MM.1S (cell line): ENCODE results near the gene COMMD10.

Experiments
- DNase-seq: peaks from one replicate; pipeline ENCODE4 v3.0.0-alpha.2; 2015
- H2AFZ ChIP-seq: fragments of 300-600 bp; sonication (generic); 2 replicates; pipeline ENCODE4 v1.6.0; 2016; ENCODE audit warnings: antibody characterized with exemption, low read length
- H3F3A ChIP-seq: fragments of 300-600 bp; sonication (generic); 2 replicates; pipeline ENCODE4 v1.6.1; 2016; ENCODE audit warnings: mild to moderate bottlenecking, antibody characterized with exemption, low read length, moderate library complexity, mixed read lengths; ENCODE audit not compliant: insufficient read depth
- H3K27ac ChIP-seq: fragments of 300-600 bp; sonication (generic); 2 replicates; pipeline ENCODE4 v1.5.1; 2016; ENCODE audit warnings: mild to moderate bottlenecking, low read length
- H3K27me3 ChIP-seq: fragments of 300-600 bp; sonication (generic); replicated peaks from 2 replicates; pipeline ENCODE4 v1.6.0; 2016; ENCODE audit warnings: low read length; ENCODE audit not compliant: insufficient read depth
- H3K36me3 ChIP-seq: fragments of 300-600 bp; sonication (generic); replicated peaks from 2 replicates; pipeline ENCODE4 v1.6.1; 2016; ENCODE audit warnings: mild to moderate bottlenecking, low read length, mixed read lengths; ENCODE audit not compliant: insufficient read depth
- H3K4me1 ChIP-seq: fragments of 300-600 bp; sonication (generic); 2 replicates; pipeline ENCODE4 v1.6.1; 2016; ENCODE audit warnings: low read length, mixed read lengths
- H3K4me2 ChIP-seq: fragments of 300-600 bp; sonication (generic); 2 replicates; pipeline ENCODE4 v1.6.0; 2016; ENCODE audit warnings: low read depth, low read length
- H3K4me3 ChIP-seq: fragments of 300-600 bp; sonication (generic); 2 replicates; pipeline ENCODE4 v1.5.1; 2016; ENCODE audit warnings: low read length, mixed read lengths
- H3K79me2 ChIP-seq: fragments of 300-600 bp; sonication (generic); 2 replicates; pipeline ENCODE4 v1.6.1; 2016; ENCODE audit warnings: mixed run types, low read length, mixed read lengths
- H3K9ac ChIP-seq: fragments of 300-600 bp; sonication (generic); 2 replicates; pipeline ENCODE4 v1.6.1; 2016; ENCODE audit warnings: low read length, mixed read lengths
- H3K9me2 ChIP-seq: fragments of 300-600 bp; sonication (generic); replicated peaks from 2 replicates; pipeline ENCODE4 v1.6.1; 2016; ENCODE audit warnings: mild to moderate bottlenecking, low read length, mixed read lengths; ENCODE audit not compliant: insufficient read depth
- H3K9me3 ChIP-seq: fragments of 300-600 bp; sonication (generic); replicated peaks from 2 replicates; pipeline ENCODE4 v1.6.1; 2016; ENCODE audit warnings: mild to moderate bottlenecking, low read length, mixed read lengths; ENCODE audit not compliant: insufficient read depth
- H4K20me1 ChIP-seq: fragments of 300-600 bp; sonication (generic); 2 replicates; pipeline ENCODE4 v1.6.1; 2016; ENCODE audit warnings: mild to moderate bottlenecking, low read length, moderate library complexity, mixed read lengths; ENCODE audit not compliant: insufficient read depth
- CTCF ChIP-seq: fragments of 300-600 bp; sonication (generic); IDR thresholded peaks from 2 replicates; pipeline ENCODE4 v1.5.1; 2016; ENCODE audit warnings: antibody characterized with exemption, low read length, mixed read lengths
- EZH2 ChIP-seq: fragments of 300-600 bp; sonication (generic); optimal IDR thresholded peaks from 2 replicates; pipeline ENCODE3; 2017; ENCODE audit warnings: low read depth, mild to moderate bottlenecking, antibody characterized with exemption, low read length, mixed read lengths
- EZH2phosphoT487 ChIP-seq: fragments of 300-600 bp; sonication (generic); IDR thresholded peaks from 2 replicates; pipeline ENCODE4 v1.6.1; 2018; ENCODE audit warnings: antibody characterized with exemption, low read length

Gene COMMD10

GRCh38 chr5:116274251-116274650 lies 189.4 kb downstream of the COMMD10 start:
- Histone ChIP-seq H3K36me3 (no peaks in the 10 kb centered on the region), H3K9me2 (no peaks in the 10 kb centered on the region), H3F3A (no peaks in the 10 kb centered on the region), H3K4me1 (no peaks in the 10 kb centered on the region), H3K4me2 (no peak overlapping the region), H3K9me3 (no peaks in the 10 kb centered on the region), H3K9ac (no peak overlapping the region), H2AFZ (no peak overlapping the region), H3K27ac (no peak overlapping the region), H3K27me3 (no peaks in the 10 kb centered on the region), H3K79me2 (no peaks in the 10 kb centered on the region), H3K4me3 (no peak overlapping the region), H4K20me1 (no peaks in the 10 kb centered on the region)
- TF ChIP-seq EZH2 (no peak), CTCF (no peak), EZH2phosphoT487 (no peak)
- no peak for DNase-seq

GRCh38 chr5:116275282-116275681 lies 190.5 kb downstream of the COMMD10 start:
- Histone ChIP-seq H3K9me2 (no peaks in the 10 kb centered on the region), H3K79me2 (no peaks in the 10 kb centered on the region), H3K9ac (no peak overlapping the region), H3K27ac (no peak overlapping the region), H3K4me3 (no peak overlapping the region), H3K4me1 (no peaks in the 10 kb centered on the region), H3K9me3 (no peaks in the 10 kb centered on the region), H4K20me1 (no peaks in the 10 kb centered on the region), H3F3A (no peaks in the 10 kb centered on the region), H3K36me3 (no peaks in the 10 kb centered on the region), H3K4me2 (no peak overlapping the region), H3K27me3 (no peaks in the 10 kb centered on the region), H2AFZ (no peak overlapping the region)
- TF ChIP-seq CTCF, result no peak
- TF ChIP-seq EZH2, result no peak
- no peak for TF ChIP-seq EZH2phosphoT487
- no peak for DNase-seq

GRCh38 chr5:116276952-116277351 lies 192.1 kb downstream of the COMMD10 start:
- H3K36me3 ChIP-seq, result no peaks in the 10 kb centered on the region
- no peak for DNase-seq
- H3K4me1 ChIP-seq, result no peaks in the 10 kb centered on the region
- H3K9me2 ChIP-seq, result no peaks in the 10 kb centered on the region
- no peaks in the 10 kb centered on the region for H3F3A ChIP-seq
- H4K20me1 ChIP-seq, result no peaks in the 10 kb centered on the region
- H3K4me3 ChIP-seq, result no peak overlapping the region
- H3K27me3 ChIP-seq, result no peaks in the 10 kb centered on the region
- no peak overlapping the region for H3K4me2 ChIP-seq
- no peak overlapping the region for H2AFZ ChIP-seq
- no peaks in the 10 kb centered on the region for H3K79me2 ChIP-seq
- no peaks in the 10 kb centered on the region for H3K9me3 ChIP-seq
- no peak overlapping the region for H3K9ac ChIP-seq
- TF ChIP-seq EZH2 (no peak), EZH2phosphoT487 (no peak), CTCF (no peak)
- H3K27ac ChIP-seq, result no peak overlapping the region
